ENCODE measurements around the gene LRRC8D.

DNA sequence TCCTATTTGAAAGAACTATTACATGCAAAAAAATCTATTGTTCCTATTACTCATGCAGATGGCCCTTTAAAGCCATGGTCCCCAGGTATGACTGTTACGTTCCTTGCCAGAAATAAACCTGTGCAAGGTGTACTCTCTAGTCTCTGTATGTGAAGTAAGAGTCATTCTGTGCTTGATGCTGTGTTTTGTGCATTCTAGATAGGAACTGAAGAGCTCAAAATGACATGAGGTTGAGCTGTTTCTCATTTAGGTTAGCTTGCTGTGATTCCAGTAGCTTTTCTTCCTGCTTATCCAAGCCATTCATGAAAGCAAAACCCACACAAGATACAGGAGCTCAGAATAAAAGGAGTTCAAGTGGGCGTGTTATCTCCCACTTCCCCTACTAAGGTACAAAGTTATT, 109.7 kb downstream of the LRRC8D start:
- TF ChIP-seq POLR2A (IDR thresholded peaks at IDR 0.05; ENCODE audit: low read length), result no peak
- no peak for TF ChIP-seq GATA1 (IDR thresholded peaks at IDR 0.05; ENCODE audit: low read depth, low read length)
